Measurements from ENCODE around the gene CPN1. TPM values are rescaled to one million over a fixed set of nuclear protein-coding genes. Genes with fewer than 3 reads are reported as not detected.

The CPN1 gene
- total and polyA plus RNA-seq, 2 donors (not counting 3 experiments of a cell fraction or from before 2014, with no cell fraction given) = not detected

DNA sequence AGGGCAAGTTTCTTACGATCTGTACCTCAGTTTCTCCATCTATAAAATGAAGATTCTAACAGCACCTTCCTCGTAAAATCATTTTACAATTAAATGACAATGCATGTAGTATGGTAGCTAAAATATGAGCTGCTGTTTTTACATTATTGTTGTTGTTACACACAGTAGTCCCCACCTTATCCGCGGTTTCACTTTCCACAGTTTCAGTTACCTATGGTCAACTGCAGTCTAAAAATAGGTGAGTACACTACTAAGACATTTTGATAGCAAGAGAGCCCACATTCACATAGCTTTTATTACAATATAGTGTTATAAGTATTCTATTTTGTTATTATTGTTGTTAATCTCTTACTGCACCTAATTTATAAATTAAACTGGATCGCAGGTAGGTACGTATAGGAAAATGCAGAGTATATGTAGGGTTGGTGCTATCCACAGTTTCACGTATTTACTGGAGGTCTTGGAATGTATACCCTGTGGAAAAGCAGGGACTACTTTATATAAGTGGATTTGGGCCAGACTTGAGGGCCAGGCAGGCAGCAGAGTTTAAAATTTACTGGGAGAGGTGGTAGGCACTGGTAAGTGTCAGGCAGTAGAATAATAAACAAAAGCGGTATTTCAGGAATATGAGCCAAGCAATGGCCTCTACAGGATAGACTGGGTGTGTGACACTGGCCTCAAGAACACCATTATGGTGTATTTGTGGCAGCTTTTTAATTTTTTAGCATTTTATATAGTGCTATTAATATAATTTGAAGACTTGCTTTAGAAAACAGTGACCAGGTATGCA lies 82.2 kb downstream of the CPN1 start:
- dilution Hi-C loops (cut with MboI; ENCODE audit: extremely low pct_ligation_motif_present, low sequenced_read_pairs) (no loop called here), intact Hi-C loops (cut with micrococcal nuclease) (no loop called here)
- TF ChIP-seq MAX (IDR thresholded peaks at IDR 0.05; ENCODE audit: insufficient read depth, insufficient read length) (no peak), POLR2A (IDR thresholded peaks at IDR 0.05; ENCODE audit: low read depth, low read length) (no peak), EZH2 (IDR thresholded peaks at IDR 0.05; ENCODE audit: borderline replicate concordance, low read depth, low read length, severe bottlenecking) (no peak), FOS (IDR thresholded peaks at IDR 0.05; ENCODE audit: borderline replicate concordance, insufficient read depth, low read length) (no peak), CTCF (IDR thresholded peaks at IDR 0.05; ENCODE audit: extremely low read depth in 1 of 2, insufficient read depth in 1 of 2, low read depth in 1 of 2, low read length in 2 of 2) (no peak), JUN (IDR thresholded peaks at IDR 0.05; ENCODE audit: borderline replicate concordance, insufficient read depth, insufficient read length, low read depth) (no peak), MYC (IDR thresholded peaks at IDR 0.05; ENCODE audit: low read depth, low read length) (no peak), POLR2AphosphoS5 (IDR thresholded peaks at IDR 0.05; ENCODE audit: insufficient read depth, low read depth, low read length) (no peak), GATA2 (IDR thresholded peaks at IDR 0.05; ENCODE audit: insufficient read depth, insufficient read length, low read depth, low read length) (no peak)
- DNase-seq (ENCODE audit: low read depth, low spot score) (no peak), FAIRE-seq (no peak)
- Histone ChIP-seq H3K9me3 (replicated peaks; ENCODE audit: control insufficient read depth, insufficient read depth, low read length) (no peaks in the 10 kb centered on the region), H4K20me1 (replicated peaks; ENCODE audit: control insufficient read depth, extremely low read depth, insufficient read depth, low read length) (peaks cover 8% of the 10 kb centered on the region), H3K36me3 (ENCODE audit: control insufficient read depth in 2 of 2, extremely low read depth in 1 of 2, insufficient read depth in 2 of 2, low read length in 2 of 2) (peaks cover 0 to 7% of the 10 kb centered on the region in 2 experiments), H3K79me2 (ENCODE audit: control insufficient read depth, insufficient read depth, low read length) (peaks cover 98% of the 10 kb centered on the region), H2AFZ (ENCODE audit: low read depth, low read length) (no peak overlapping the region), H3K9me1 (replicated peaks; ENCODE audit: control insufficient read depth, extremely low read depth, insufficient read depth, low read length) (no peaks in the 10 kb centered on the region), H3K9ac (replicated peaks; ENCODE audit: extremely low read depth, insufficient read depth, low read length) (no peak overlapping the region), H3K4me3 (replicated peaks in 1 of 3; ENCODE audit: insufficient read depth in 1 of 3, low read depth in 1 of 3, low read length in 3 of 3) (no peak overlapping the region), H3K4me1 (ENCODE audit: control insufficient read depth, extremely low read depth, insufficient read depth, low read length) (peaks cover 57% of the 10 kb centered on the region), H3K4me2 (ENCODE audit: insufficient read depth, low read length) (no peak overlapping the region), H3K27ac (ENCODE audit: insufficient read depth, low read depth, low read length) (no peak overlapping the region), H3K27me3 (ENCODE audit: control insufficient read depth in 2 of 2, insufficient read depth in 2 of 2, low read length in 2 of 2) (no peaks in the 10 kb centered on the region)
- no TSS peak for BruUV-seq (replicated peaks)
- ChIA-PET CTCF (interaction anchor here (0.8 to 2.7 kb wide), 7 partner anchors 10 to 153 kb away, joined by 3 to 10 read pairs (median 4); partner anchors contain the start of gene DNMBP), POLR2A (no interaction called here)
